ENCODE results near the gene SLC2A4RG. TPM values are rescaled to one million over a fixed set of nuclear protein-coding genes. Genes with fewer than 3 reads are reported as not detected.

SLC2A4RG gene
- total and polyA plus RNA-seq, 3 donors from 2014 or later, result 64.4 to 141 (median 123) TPM

DNA sequence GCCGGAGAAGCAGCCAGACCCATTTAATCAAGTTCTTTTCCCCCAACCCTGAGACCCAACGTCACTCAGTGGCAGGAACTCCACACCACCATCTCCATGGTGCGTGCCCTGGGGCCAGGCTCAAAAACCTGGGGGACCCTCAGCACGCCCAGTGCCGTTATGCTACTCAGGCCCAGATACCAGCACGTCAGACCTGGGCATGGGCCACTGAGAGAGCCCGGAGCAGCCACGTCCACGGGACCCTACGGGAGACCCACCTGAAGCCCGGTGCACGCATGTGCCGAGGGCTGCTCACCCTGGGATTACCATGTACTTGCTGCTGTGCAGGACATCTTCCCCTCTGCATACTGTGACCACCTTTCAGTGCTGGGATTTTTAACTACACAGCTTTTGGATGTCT lies 13.8 kb downstream of the SLC2A4RG start:
- H3K9me3 ChIP-seq, result no peaks in the 10 kb centered on the region
- intact Hi-C loops (cut with DNase I; ENCODE audit: low total_unique reads), result no loop called here
- no peak overlapping the region for H3K4me3 ChIP-seq
- WGBS, 2 donors, result 75 to 94% methylated on average over 6 to 13 of the region's 13 CpGs
- TF ChIP-seq POLR2A (IDR thresholded peaks at IDR 0.05), result no peak
- TF ChIP-seq, protein P1, sequence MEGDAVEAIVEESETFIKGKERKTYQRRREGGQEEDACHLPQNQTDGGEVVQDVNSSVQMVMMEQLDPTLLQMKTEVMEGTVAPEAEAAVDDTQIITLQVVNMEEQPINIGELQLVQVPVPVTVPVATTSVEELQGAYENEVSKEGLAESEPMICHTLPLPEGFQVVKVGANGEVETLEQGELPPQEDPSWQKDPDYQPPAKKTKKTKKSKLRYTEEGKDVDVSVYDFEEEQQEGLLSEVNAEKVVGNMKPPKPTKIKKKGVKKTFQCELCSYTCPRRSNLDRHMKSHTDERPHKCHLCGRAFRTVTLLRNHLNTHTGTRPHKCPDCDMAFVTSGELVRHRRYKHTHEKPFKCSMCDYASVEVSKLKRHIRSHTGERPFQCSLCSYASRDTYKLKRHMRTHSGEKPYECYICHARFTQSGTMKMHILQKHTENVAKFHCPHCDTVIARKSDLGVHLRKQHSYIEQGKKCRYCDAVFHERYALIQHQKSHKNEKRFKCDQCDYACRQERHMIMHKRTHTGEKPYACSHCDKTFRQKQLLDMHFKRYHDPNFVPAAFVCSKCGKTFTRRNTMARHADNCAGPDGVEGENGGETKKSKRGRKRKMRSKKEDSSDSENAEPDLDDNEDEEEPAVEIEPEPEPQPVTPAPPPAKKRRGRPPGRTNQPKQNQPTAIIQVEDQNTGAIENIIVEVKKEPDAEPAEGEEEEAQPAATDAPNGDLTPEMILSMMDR (IDR thresholded peaks at IDR 0.05), result no peak
- DNase-seq, result no peak
- H3K4me1 ChIP-seq, result no peaks in the 10 kb centered on the region
- no peaks in the 10 kb centered on the region for H3K36me3 ChIP-seq (ENCODE audit: low read depth, missing control alignments)
- H3K27me3 ChIP-seq, result no peaks in the 10 kb centered on the region
- no peak overlapping the region for H3K27ac ChIP-seq

DNA sequence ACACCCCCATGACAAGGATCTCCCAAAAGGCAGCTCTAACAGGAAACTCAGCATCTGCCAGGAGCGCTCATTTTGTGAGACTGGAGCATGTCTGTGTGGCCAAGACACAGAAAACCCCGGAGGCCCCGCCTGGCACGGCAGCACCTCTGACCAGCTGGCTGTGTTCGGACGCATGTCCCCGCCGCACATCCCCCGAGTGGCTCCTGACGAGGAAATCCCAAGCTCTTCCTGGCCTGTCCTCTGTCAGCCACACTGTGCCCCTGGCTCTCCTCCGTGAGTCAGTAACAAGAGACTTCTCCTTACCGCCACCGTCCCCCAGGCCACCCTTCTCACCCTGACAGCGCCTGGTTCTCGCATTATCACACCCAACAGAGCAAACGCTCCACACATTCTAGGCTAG lies 14.4 kb downstream of the SLC2A4RG start:
- no peaks in the 10 kb centered on the region for H3K4me1 ChIP-seq
- H3K27me3 ChIP-seq, result no peaks in the 10 kb centered on the region
- no peak for DNase-seq
- no peaks in the 10 kb centered on the region for H3K36me3 ChIP-seq (ENCODE audit: low read depth, missing control alignments)
- no peak overlapping the region for H3K4me3 ChIP-seq
- 81 to 86% methylated on average over 16 of the region's 16 CpGs for WGBS, 2 donors
- intact Hi-C loops (cut with DNase I; ENCODE audit: low total_unique reads), result no loop called here
- H3K9me3 ChIP-seq, result no peaks in the 10 kb centered on the region
- no peak for TF ChIP-seq POLR2A (IDR thresholded peaks at IDR 0.05)
- TF ChIP-seq, protein P1 (IDR thresholded peaks at IDR 0.05), result no peak
- H3K27ac ChIP-seq, result no peak overlapping the region

DNA sequence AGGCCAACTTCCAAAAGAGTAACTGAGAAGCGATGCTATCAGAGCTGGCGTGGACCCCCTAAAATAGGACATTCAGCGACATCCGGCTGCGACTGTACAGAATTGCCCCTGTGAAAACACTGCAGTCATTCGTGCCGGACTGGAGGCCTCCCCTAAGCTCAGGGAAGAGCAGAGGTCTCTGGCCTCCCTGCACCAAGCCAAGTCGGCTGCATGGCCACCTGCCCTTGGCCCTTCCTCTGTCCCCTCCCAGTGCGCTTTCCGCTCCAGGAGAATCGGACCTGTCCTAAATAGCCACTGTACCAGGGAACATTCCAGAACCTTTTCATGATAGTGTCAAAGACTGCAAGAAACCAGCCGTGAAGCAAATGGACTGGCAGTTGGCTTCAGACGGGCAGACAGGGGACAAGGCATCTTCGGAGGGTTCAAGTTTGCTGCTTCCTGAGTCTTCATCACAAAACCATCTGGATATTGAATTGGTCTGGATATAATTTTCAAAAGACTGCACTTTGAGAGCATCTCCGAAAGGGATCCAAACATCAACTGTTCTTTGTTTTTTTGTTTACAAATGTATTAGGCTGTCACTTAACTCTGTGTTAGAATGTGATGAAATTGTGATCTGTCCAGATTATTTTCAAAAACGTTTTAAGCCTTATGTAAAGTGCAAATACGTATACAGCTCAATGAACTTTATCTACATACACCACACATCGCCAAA lies 16.5 kb downstream of the SLC2A4RG start:
- Histone ChIP-seq H3K27ac (no peak overlapping the region), H3K27me3 (no peaks in the 10 kb centered on the region), H3K9me3 (no peaks in the 10 kb centered on the region), H3K4me3 (no peak overlapping the region), H3K4me1 (no peaks in the 10 kb centered on the region), H3K36me3 (ENCODE audit: low read depth, missing control alignments) (no peaks in the 10 kb centered on the region)
- intact Hi-C loops (cut with DNase I; ENCODE audit: low total_unique reads), result no loop called here
- no peak for DNase-seq
- no peak for TF ChIP-seq POLR2A (IDR thresholded peaks at IDR 0.05)
- TF ChIP-seq, protein P1 (IDR thresholded peaks at IDR 0.05), result no peak
- 81 to 86% methylated on average over 17 to 18 of the region's 18 CpGs for WGBS, 2 donors

DNA sequence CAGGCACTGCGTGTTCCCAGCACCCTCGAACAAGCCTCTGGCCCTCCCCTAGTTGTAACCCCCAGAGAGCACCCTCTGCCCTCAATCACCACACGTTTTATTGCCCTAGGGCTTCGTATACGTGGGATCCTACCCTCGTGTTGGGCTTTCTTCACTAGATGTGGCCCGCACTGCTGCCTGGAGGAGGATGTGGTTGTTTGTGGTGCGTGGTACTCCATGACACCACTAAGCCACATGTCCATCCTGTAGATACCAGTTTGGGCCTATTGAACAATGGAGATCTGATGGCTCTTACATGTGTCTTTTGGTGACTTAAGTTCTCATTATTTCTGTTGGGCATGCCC lies 17.0 kb downstream of the SLC2A4RG start:
- TF ChIP-seq, protein P1 (IDR thresholded peaks at IDR 0.05), result no peak
- no peak for TF ChIP-seq POLR2A (IDR thresholded peaks at IDR 0.05)
- no peaks in the 10 kb centered on the region for H3K36me3 ChIP-seq (ENCODE audit: low read depth, missing control alignments)
- H3K27me3 ChIP-seq, result no peaks in the 10 kb centered on the region
- WGBS, 2 donors, result 67 to 71% methylated on average over 8 of the region's 8 CpGs
- no peaks in the 10 kb centered on the region for H3K4me1 ChIP-seq
- intact Hi-C loops (cut with DNase I; ENCODE audit: low total_unique reads), result no loop called here
- H3K4me3 ChIP-seq, result no peak overlapping the region
- no peak overlapping the region for H3K27ac ChIP-seq
- no peaks in the 10 kb centered on the region for H3K9me3 ChIP-seq
- no peak for DNase-seq

DNA sequence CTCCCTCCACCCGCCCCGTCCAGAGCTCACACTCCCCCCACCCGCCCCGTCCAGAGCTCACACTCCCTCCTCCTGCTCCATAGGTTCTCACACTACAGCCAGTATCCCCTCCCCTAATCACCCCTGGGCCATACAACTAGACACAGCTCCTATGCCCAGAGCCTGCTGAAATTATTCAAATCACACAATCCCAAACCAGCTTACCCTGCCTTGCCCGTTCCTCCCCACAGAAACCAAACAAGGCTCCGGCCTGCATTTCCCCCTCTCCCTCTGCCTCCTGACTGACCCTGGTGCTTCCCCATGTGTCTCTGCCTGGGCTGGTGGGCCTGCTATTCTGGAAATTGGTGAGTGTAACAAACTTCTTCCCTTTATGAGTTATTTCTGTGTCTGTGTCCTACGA lies 18.6 kb downstream of the SLC2A4RG start:
- H3K4me1 ChIP-seq, result no peaks in the 10 kb centered on the region
- H3K4me3 ChIP-seq, result no peak overlapping the region
- intact Hi-C loops (cut with DNase I; ENCODE audit: low total_unique reads), result no loop called here

More for the DNA sequence above, 18.6 kb downstream of the SLC2A4RG start:
- TF ChIP-seq POLR2A (IDR thresholded peaks at IDR 0.05), result no peak
- TF ChIP-seq, protein P1 (IDR thresholded peaks at IDR 0.05), result no peak
- 85 to 86% methylated on average over 5 to 6 of the region's 7 CpGs for WGBS, 2 donors
- Histone ChIP-seq H3K27me3 (no peaks in the 10 kb centered on the region), H3K9me3 (no peaks in the 10 kb centered on the region), H3K36me3 (ENCODE audit: low read depth, missing control alignments) (no peaks in the 10 kb centered on the region), H3K27ac (no peak overlapping the region)
- no peak for DNase-seq
